GM18502 (cell line): ENCODE measurements around the gene SFMBT1.

Source experiments
- ATAC-seq: cut with Tn5 transposase; IDR thresholded peaks from one replicate; pipeline ENCODE4 v1.9.1; 2021; ENCODE audit warnings: mild to moderate bottlenecking; ENCODE audit not compliant: unreplicated experiment, poor library complexity

Gene SFMBT1

DNA sequence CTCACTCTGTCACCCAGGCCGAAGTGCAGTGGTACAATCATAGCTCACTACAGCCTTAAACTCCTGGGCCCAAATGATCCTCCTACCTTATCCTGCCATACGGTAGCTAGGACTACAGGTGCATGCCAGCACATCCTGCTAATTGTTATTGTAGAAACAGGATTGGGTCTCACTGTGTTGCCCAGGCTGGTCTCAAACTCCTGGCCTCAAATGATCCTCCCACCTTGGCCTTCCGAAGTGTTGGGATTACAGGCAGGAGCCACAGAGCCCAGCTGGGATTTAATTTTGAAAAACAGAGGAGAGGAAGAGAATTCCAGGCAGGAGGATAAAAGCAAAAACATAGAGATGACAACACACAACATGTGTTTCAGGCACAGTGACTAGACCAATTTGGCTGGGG, 40.5 kb downstream of the SFMBT1 start:
- no peak for ATAC-seq

- no peak for ATAC-seq
Observed at GRCh38 chr3:53003320-53003719, 42.6 kb downstream of the SFMBT1 start.

- no peak for ATAC-seq
Observed at GRCh38 chr3:52998771-52999513, 46.9 kb downstream of the SFMBT1 start.

GRCh38 chr3:52990637-52991036, 55.2 kb downstream of the SFMBT1 start:
- no peak for ATAC-seq

GRCh38 chr3:52986938-52987337, 58.9 kb downstream of the SFMBT1 start:
- no peak for ATAC-seq

DNA sequence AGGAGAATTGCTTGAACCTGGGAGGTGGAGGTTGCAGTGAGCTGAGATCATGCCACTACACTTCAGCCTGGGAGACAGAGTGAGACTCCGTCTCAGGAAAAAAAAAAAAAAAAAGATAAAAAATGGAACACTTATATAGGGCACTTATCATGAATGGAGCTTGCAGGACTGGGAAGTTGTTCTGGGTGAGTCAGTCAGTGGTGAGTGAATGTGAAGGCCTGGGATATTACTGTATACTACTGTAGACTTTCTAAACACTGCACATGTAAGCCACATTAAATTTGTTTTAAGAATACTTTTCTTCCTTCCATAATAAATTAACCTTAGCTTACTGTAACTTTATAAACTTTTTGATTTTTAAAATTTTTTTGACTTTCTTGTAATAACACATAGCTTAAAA, 59.8 kb downstream of the SFMBT1 start:
- no peak for ATAC-seq

DNA sequence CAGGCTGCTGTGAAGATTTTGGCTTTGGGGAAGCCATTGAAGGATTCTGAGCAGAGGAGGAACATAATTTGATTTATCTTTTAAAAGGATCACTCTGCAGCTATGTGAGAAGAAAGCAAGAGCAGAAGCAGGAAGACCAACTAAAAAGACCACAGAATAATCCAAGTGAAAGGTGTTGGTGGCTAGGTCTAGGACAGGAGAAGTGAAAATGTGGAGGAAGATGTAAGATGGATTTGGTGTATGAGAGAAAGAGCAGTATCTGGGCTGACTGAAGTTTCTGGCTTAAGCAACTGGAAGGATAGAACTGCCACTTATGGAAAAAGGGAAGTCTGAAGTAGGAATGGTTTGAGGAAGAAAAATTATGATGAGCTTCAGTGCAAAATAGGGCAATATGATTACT, 62.0 kb downstream of the SFMBT1 start:
- no peak for ATAC-seq

DNA sequence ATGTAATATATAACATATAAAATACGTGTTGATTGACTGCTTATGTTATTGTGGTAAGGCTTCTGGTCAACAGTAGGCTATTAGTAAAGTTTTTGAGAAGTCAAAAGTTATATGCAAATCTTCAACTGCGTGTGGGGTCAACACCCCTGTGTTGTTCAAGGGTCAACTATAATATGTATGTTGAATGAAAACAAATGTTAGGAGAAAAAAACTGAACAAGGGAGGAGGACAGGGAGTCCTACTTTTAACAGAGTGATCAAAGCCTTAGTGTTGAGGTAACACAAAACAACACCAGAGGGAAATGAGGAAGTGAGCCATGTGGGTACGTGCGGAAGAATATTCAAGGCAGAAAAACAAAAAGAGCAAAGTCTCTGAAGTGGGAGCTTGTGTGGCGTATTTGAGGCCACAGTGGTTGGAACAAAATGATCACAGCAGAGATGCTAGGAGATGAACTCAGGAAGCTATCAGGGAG, 62.5 kb downstream of the SFMBT1 start:
- ATAC-seq: peak; percentile 92

- ATAC-seq: peak; percentile 16
Observed at GRCh38 chr3:52982839-52983238, 63.0 kb downstream of the SFMBT1 start.

- ATAC-seq: no peak
Observed at GRCh38 chr3:52979190-52979983, 66.5 kb downstream of the SFMBT1 start.

DNA sequence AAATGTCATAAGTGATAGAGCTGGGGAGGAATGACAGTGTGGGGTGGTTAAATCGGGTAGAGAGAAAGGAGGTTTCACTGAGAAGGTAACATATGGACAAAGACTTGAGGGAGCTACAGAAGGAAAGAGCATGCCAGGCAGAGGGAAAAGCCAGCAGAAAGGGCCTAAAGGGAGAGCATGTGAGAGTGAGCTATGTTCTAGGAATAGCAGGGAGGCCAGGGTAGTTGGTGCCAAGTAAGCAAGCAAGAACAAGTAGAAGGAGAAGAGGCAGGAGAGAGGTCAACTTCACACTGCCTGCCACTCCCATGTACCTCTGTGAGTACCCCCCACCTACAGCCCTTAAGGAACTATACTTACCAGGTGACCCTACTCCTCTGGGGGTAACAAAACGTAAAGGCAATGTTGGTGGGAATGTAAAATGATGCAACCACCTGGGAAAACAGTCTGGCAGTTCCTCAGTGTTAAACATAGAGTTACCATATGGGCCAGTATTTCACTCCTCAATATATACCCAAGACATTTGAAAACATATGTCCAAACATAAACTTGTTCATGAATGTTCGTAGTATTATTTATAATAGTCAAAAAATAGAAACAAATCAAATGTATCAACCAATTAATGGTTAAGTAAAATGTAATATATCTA, 67.6 kb downstream of the SFMBT1 start:
- ATAC-seq: no peak

GRCh38 chr3:52973806-52974205, 72.1 kb downstream of the SFMBT1 start:
- no peak for ATAC-seq

DNA sequence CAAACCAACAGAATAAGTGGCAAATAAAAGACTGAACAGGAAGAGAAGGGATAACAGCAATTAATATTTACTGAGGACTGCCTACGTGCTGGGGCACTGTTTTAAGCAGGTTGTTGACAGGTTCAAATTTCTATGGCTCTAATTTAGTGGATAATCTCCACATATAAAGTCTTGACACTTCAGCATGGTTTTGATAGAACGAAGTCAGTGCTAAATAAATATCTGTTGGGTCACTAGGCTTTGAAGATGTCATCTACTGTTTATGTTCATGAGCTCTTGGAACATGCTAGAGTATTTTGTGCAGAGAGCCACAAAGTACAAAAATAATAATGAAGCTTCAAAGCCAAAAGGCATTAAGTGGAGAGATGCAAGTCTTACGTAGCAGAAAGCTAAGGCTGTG, 74.0 kb downstream of the SFMBT1 start:
- no peak for ATAC-seq

- ATAC-seq: no peak
Observed at GRCh38 chr3:52967398-52967797, 78.5 kb downstream of the SFMBT1 start.

DNA sequence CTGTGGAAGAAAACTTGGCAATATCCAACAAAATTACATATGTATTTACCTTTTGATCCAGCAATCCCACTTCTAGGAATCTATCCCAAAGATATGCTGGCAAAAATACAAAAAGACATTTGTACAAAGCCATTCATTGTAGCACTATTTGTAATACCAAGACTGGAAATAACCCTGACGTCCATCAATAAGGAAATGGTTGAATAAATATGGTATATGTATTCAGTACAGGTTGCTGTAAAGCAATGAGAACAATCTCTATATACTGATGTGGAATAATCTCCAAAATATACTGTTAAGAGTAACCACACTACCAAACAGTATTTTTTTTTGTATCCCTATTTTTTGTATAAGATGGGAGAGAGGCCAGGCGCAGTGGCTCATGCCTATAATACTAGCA, 83.7 kb downstream of the SFMBT1 start:
- no peak for ATAC-seq

DNA sequence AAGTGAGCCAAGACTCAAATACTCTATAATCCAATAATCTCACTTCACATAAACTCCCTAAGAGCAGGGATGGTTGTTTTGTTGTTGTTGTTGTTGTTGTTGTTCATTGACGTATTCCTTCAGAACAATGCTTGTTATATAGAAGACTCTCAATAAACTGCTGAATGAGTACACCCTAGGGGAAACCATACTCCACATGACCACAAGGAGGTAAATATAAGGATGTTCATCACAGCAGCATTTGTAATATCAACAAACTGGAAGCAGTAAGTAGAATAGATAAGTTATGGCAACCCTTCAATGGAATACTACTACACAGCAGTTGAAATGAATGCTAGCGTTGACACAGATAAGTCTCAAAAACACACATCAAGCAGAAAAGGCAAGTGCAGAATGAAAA, 86.1 kb downstream of the SFMBT1 start:
- no peak for ATAC-seq

DNA sequence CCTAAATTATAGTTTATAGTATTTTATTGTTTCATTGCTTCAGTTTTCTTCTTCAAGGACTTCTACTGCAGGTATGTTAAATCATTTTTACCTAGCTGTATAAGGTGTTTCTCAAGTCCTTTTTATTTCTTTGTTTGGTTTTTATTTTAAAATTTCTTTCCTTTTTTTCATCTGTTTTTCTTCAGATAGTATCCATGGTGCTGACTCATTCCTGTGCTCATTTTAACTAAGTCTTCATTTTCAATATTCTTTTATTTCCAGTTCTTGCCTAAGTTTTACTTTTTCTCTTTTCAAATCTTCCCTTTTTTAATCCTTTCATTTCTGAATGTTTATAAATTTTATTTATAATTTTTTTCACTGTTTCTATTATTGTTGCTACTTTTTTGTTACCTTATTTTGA, 106.3 kb downstream of the SFMBT1 start:
- ATAC-seq: no peak

DNA sequence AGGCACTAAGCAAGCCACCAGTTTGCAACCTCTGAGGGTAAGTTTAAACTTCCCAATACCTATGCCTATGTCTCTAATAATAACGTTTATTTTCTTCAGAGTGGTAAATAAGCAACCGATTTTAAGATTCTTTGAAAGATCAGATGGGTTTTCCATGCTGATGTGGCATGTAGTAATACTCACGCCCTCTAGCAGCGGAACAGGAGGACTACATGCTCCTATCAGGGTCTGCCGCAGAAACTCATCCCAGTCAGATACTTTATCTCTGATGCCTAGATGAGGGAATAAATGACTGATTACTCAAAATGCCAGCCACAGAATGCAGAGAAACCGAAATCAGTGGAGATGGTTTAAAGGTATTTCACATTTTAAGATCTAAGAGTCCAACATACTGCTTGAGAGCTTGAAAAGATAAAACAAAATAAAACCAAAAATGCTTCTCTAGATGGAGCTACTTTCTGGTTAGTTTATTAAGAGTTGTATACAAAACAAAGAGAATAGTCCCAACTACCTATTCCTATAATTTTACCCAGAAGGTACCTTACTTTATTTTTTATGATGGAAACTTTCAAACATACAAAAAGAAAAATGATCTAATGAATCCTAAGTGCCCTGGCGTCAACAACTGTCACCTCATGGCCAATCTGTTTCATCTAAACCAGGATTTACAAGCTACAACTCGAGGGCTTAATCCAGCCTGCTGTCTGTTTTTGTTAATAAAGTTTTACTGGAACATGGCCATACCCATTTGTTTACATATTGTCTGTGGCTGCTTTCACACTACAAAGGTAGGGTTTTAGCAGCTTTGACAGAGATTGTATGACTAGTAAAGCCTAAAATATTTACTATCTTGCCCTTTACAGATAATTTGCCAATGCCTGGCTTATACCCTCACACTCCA, 111.0 kb downstream of the SFMBT1 start:
- no peak for ATAC-seq

DNA sequence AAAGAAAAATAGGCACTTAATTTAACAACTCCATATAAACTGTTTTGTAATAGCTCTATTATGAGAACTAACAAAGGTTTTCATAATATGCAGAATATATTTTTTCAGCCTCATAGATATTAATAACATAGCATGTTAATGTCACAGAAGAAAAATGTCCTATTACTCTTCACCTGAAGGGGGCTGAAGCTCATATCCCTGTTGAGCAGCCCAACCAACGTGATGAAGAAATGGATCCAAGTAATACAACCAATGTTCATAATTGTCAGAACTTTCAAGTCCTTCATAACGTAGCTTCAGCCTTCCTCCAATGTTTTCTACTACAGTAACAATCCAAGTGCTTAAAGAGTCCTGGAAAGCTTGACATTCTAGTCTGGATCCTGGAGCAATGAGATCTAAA, 114.0 kb downstream of the SFMBT1 start:
- ATAC-seq: no peak

DNA sequence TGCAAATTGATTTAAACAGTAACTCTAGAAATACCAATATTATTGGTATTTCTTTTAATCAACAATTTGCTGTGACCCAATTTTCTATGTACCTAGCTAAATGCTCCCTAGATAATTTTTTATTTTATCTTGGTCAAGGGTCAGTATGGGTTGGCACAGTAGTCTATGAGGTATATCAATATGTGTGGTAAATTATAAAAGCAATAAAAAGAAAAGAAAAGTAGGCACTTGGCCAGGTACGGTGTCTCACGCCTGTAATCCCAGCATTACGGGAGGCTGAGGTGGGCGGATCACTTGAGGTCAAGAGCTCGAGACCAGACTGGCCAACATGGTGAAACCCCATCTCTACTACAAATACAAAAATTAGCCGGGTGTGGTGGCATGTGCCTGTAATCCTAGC, 114.5 kb downstream of the SFMBT1 start:
- no peak for ATAC-seq
